Measurements from ENCODE around the gene DGKQ.

Gene DGKQ

GRCh38 chr4:991451-992296 is 18.3 kb upstream of the DGKQ start:
- TF ChIP-seq CTCF (IDR thresholded peaks at IDR 0.05) (no peak), ZFX (IDR thresholded peaks at IDR 0.05; ENCODE audit: borderline replicate concordance) (no peak)
- H3K27ac ChIP-seq = peak overlapping the region; percentile 99

GRCh38 chr4:990746-991367 is 17.5 kb upstream of the DGKQ start:
- no peak overlapping the region for H3K27ac ChIP-seq
- TF ChIP-seq ZFX (IDR thresholded peaks at IDR 0.05; ENCODE audit: borderline replicate concordance) = no peak
- no peak for TF ChIP-seq CTCF (IDR thresholded peaks at IDR 0.05)

GRCh38 chr4:989722-990471 is 16.5 kb upstream of the DGKQ start:
- H3K27ac ChIP-seq = no peak overlapping the region
- no peak for TF ChIP-seq CTCF (IDR thresholded peaks at IDR 0.05)
- no peak for TF ChIP-seq ZFX (IDR thresholded peaks at IDR 0.05; ENCODE audit: borderline replicate concordance)

- no peak for TF ChIP-seq ZFX (IDR thresholded peaks at IDR 0.05; ENCODE audit: borderline replicate concordance)
- TF ChIP-seq CTCF (IDR thresholded peaks at IDR 0.05) = no peak
- no peak overlapping the region for H3K27ac ChIP-seq
Observed at GRCh38 chr4:988726-989721, 15.7 kb upstream of the DGKQ start.

GRCh38 chr4:987624-988513 is 14.5 kb upstream of the DGKQ start:
- TF ChIP-seq ZFX (IDR thresholded peaks at IDR 0.05; ENCODE audit: borderline replicate concordance) = no peak
- no peak for TF ChIP-seq CTCF (IDR thresholded peaks at IDR 0.05)
- peak overlapping the region; percentile 67 for H3K27ac ChIP-seq

Data from 22Rv1 (cell line).